SK-N-SH (cell line): ENCODE measurements around the gene FSD1.

ENCODE experiments used
- CTCF ChIP-seq: fragments of 200-600 bp; sonication (generic); IDR thresholded peaks from 2 replicates; pipeline ENCODE4 v1.6.1; 2017; ENCODE audit warnings: antibody characterized with exemption, mild to moderate bottlenecking, moderate library complexity
- EP300 ChIP-seq, 2 experiments: IDR thresholded peaks; 2 replicates each; pipeline versions ENCODE4 v1.4.0 to v1.6.1; 2012; ENCODE audit warnings: borderline replicate concordance in 1 of 2, low read depth in 1 of 2, low read length in 1 of 2
- EZH2phosphoT487 ChIP-seq: fragments of 200-600 bp; sonication (generic); IDR thresholded peaks from 2 replicates; pipeline ENCODE4 v1.6.1; 2017; ENCODE audit warnings: low read depth, mixed run types, mild to moderate bottlenecking, antibody characterized with exemption, moderate library complexity, borderline replicate concordance
- FOXM1 ChIP-seq: IDR thresholded peaks from 2 replicates; pipeline ENCODE4 v1.4.0; 2012; ENCODE audit warnings: low read depth, mild to moderate bottlenecking
- IRF3 ChIP-seq: fragments of 150-350 bp; IDR thresholded peaks from 2 replicates; pipeline ENCODE4 v1.6.1; 2016; ENCODE audit warnings: mild to moderate bottlenecking, low read depth, low read length
- MXI1 ChIP-seq: IDR thresholded peaks from 2 replicates; pipeline ENCODE4 v1.6.1; 2012; ENCODE audit warnings: mild to moderate bottlenecking, low read depth, low read length, improper control_type of control experiment
- POLR2AphosphoS5 ChIP-seq: IDR thresholded peaks from 2 replicates; pipeline ENCODE4 v1.6.1; 2012; ENCODE audit warnings: low read depth, low read length
- REST ChIP-seq: IDR thresholded peaks from 2 replicates; pipeline ENCODE4 v1.6.1; 2012; ENCODE audit warnings: mild to moderate bottlenecking, low read depth, low read length, moderate library complexity
- SIN3A ChIP-seq: IDR thresholded peaks from 2 replicates; pipeline ENCODE4 v1.6.1; 2012; ENCODE audit warnings: low read depth, mild to moderate bottlenecking, low read length, moderate library complexity, borderline replicate concordance
- TAF1 ChIP-seq: IDR thresholded peaks from 2 replicates; pipeline ENCODE4 v1.6.1; 2012; ENCODE audit warnings: low read depth, mild to moderate bottlenecking, low read length, moderate library complexity, borderline replicate concordance
- USF2 ChIP-seq: fragments of 150-350 bp; IDR thresholded peaks from 2 replicates; pipeline ENCODE4 v1.6.1; 2017; ENCODE audit warnings: antibody characterized with exemption, low read length, low read depth, borderline replicate concordance
- YY1 ChIP-seq: IDR thresholded peaks from 2 replicates; pipeline ENCODE4 v1.4.0; 2012; ENCODE audit warnings: low read depth, mild to moderate bottlenecking

- TF ChIP-seq TAF1 (no peak), EP300 (IDR thresholded peaks at IDR 0.05; ENCODE audit: borderline replicate concordance in 1 of 2, low read depth in 1 of 2, low read length in 1 of 2) (no peak), CTCF (no peak), POLR2AphosphoS5 (no peak), MXI1 (no peak), SIN3A (no peak), IRF3 (no peak), FOXM1 (no peak), EZH2phosphoT487 (no peak), USF2 (no peak), YY1 (no peak), REST (no peak)
Observed at GRCh38 chr19:4365341-4365740, 60.9 kb downstream of the FSD1 start.
